GM12891 (cell line): ENCODE measurements around the gene ERGIC3.

Source experiments
- POLR2A ChIP-seq: IDR thresholded peaks from 2 replicates; pipeline ENCODE4 v1.6.1; 2011; ENCODE audit warnings: low read depth, low read length, control low read depth
- POLR2AphosphoS5 ChIP-seq: IDR thresholded peaks from 2 replicates; pipeline ENCODE4 v1.6.1; 2011; ENCODE audit warnings: low read depth, low read length, control low read depth
- SPI1 ChIP-seq: IDR thresholded peaks from 2 replicates; pipeline ENCODE4 v1.6.1; 2011; ENCODE audit warnings: low read depth, low read length, control low read depth
- TAF1 ChIP-seq: IDR thresholded peaks from 2 replicates; pipeline ENCODE4 v1.6.1; 2011; ENCODE audit warnings: low read depth, low read length, control low read depth

GRCh38 chr20:35508493-35509218 lies 33.2 kb upstream of the ERGIC3 start:
- TF ChIP-seq POLR2A (no peak), TAF1 (no peak), SPI1 (no peak), POLR2AphosphoS5 (no peak)
